ENCODE measurements around the gene DNAAF5. TPM values are rescaled to one million over a fixed set of nuclear protein-coding genes. Genes with fewer than 3 reads are reported as not detected.

The DNAAF5 gene
- total and polyA plus RNA-seq, 3 donors from 2014 or later: 21.1 to 67.0 (median 52.6) TPM

GRCh38 chr7:774161-775109, 47.9 kb downstream of the DNAAF5 start:
- Histone ChIP-seq H3K9me3 (no peaks in the 10 kb centered on the region), H3K4me3 (no peak overlapping the region), H3K27ac (no peak overlapping the region), H3K36me3 (ENCODE audit: low read depth, missing control alignments) (no peaks in the 10 kb centered on the region), H3K27me3 (no peaks in the 10 kb centered on the region), H3K4me1 (peaks cover 21% of the 10 kb centered on the region)
- DNase-seq: peak; percentile 73
- intact Hi-C loops (cut with DNase I; ENCODE audit: low total_unique reads): loop anchor here (5.0 kb wide), 1 partner anchor 442 kb away; no protein-coding TSS in a partner anchor
- WGBS, 2 donors: 45 to 68% methylated on average over 37 to 64 of the region's 65 CpGs
- TF ChIP-seq POLR2A (IDR thresholded peaks at IDR 0.05) (no peak), CTCF (IDR thresholded peaks at IDR 0.05) (peak; percentile 77 to 94 (median 93))

- no peak overlapping the region for H3K27ac ChIP-seq
- intact Hi-C loops (cut with DNase I; ENCODE audit: low total_unique reads): no loop called here
- 86 to 93% methylated on average over 10 of the region's 10 CpGs for WGBS, 2 donors
- no peaks in the 10 kb centered on the region for H3K27me3 ChIP-seq
- H3K4me1 ChIP-seq: peaks cover 6% of the 10 kb centered on the region
- H3K4me3 ChIP-seq: no peak overlapping the region
- H3K36me3 ChIP-seq (ENCODE audit: low read depth, missing control alignments): no peaks in the 10 kb centered on the region
- no peaks in the 10 kb centered on the region for H3K9me3 ChIP-seq
- DNase-seq: no peak
- TF ChIP-seq CTCF (IDR thresholded peaks at IDR 0.05): no peak
- TF ChIP-seq POLR2A (IDR thresholded peaks at IDR 0.05): no peak
Observed at GRCh38 chr7:776381-776780, 49.9 kb downstream of the DNAAF5 start.

- Histone ChIP-seq H3K36me3 (ENCODE audit: low read depth, missing control alignments) (no peaks in the 10 kb centered on the region), H3K27ac (no peak overlapping the region), H3K4me3 (no peak overlapping the region), H3K27me3 (no peaks in the 10 kb centered on the region), H3K9me3 (no peaks in the 10 kb centered on the region), H3K4me1 (peaks cover 2% of the 10 kb centered on the region)
- intact Hi-C loops (cut with DNase I; ENCODE audit: low total_unique reads): no loop called here
- no peak for TF ChIP-seq POLR2A (IDR thresholded peaks at IDR 0.05)
- TF ChIP-seq CTCF (IDR thresholded peaks at IDR 0.05): no peak
- 86 to 87% methylated on average over 26 of the region's 26 CpGs for WGBS, 2 donors
- no peak for DNase-seq
Observed at GRCh38 chr7:776992-777727, 50.7 kb downstream of the DNAAF5 start.

- H3K4me3 ChIP-seq: no peak overlapping the region
- TF ChIP-seq POLR2A (IDR thresholded peaks at IDR 0.05) (no peak), CTCF (IDR thresholded peaks at IDR 0.05) (no peak)
- no peaks in the 10 kb centered on the region for H3K27me3 ChIP-seq
- no peak for DNase-seq
- WGBS, 2 donors: 81 to 92% methylated on average over 16 of the region's 16 CpGs
- intact Hi-C loops (cut with DNase I; ENCODE audit: low total_unique reads): no loop called here
- H3K9me3 ChIP-seq: no peaks in the 10 kb centered on the region
- no peak overlapping the region for H3K27ac ChIP-seq
- no peaks in the 10 kb centered on the region for H3K4me1 ChIP-seq
- no peaks in the 10 kb centered on the region for H3K36me3 ChIP-seq (ENCODE audit: low read depth, missing control alignments)
Observed at GRCh38 chr7:777728-778078, 51.2 kb downstream of the DNAAF5 start.
